ENCODE data around the gene MFSD6L.

Gene MFSD6L

GRCh38 chr17:8791910-8792270 is 7.3 kb downstream of the MFSD6L start:
- no peak for DNase-seq

GRCh38 chr17:8791248-8791909 is 7.8 kb downstream of the MFSD6L start:
- no peak for DNase-seq

GRCh38 chr17:8789743-8790142 is 9.4 kb downstream of the MFSD6L start:
- no peak for DNase-seq

- DNase-seq, result no peak
Observed at GRCh38 chr17:8788998-8789397, 10.2 kb downstream of the MFSD6L start.

GRCh38 chr17:8785547-8786413 is 13.4 kb downstream of the MFSD6L start:
- peak; percentile 37 for DNase-seq

GRCh38 chr17:8782176-8782575 is 17.0 kb downstream of the MFSD6L start:
- DNase-seq, result no peak

- DNase-seq, result no peak
Observed at GRCh38 chr17:8781776-8782175, 17.4 kb downstream of the MFSD6L start.

- no peak for DNase-seq
Observed at GRCh38 chr17:8776881-8777280, 22.3 kb downstream of the MFSD6L start.

- no peak for DNase-seq
Observed at GRCh38 chr17:8776248-8776647, 22.9 kb downstream of the MFSD6L start.

GRCh38 chr17:8766731-8767130 is 32.4 kb downstream of the MFSD6L start:
- DNase-seq, result no peak

- DNase-seq, result no peak
Observed at GRCh38 chr17:8762012-8762411, 37.2 kb downstream of the MFSD6L start.

GRCh38 chr17:8758137-8758596 is 41.0 kb downstream of the MFSD6L start, which contains the start of gene SPDYE4:
SPDYE4 (minus strand) TSS chr17:8758546; CDS start chr17:8758382, 164 bp downstream.
- no peak for DNase-seq

- DNase-seq, result no peak
Observed at GRCh38 chr17:8757189-8757588, 42.0 kb downstream of the MFSD6L start.

- no peak for DNase-seq
Observed at GRCh38 chr17:8755590-8756255, 43.4 kb downstream of the MFSD6L start.

- no peak for DNase-seq
Observed at GRCh38 chr17:8754890-8755289, 44.3 kb downstream of the MFSD6L start.

- no peak for DNase-seq
Observed at GRCh38 chr17:8753976-8754440, 45.2 kb downstream of the MFSD6L start.

GRCh38 chr17:8753136-8753975 is 45.8 kb downstream of the MFSD6L start:
- no peak for DNase-seq

GRCh38 chr17:8749616-8750015 is 49.5 kb downstream of the MFSD6L start:
- no peak for DNase-seq

- no peak for DNase-seq
Observed at GRCh38 chr17:8747742-8748141, 51.4 kb downstream of the MFSD6L start.

Measured in RPMI8226 (cell line).